Activated naive CD4-positive, alpha-beta T cell treated with anti-CD3 and anti-CD28 coated beads, Interleukin-2, amount 50 U/mL, for 72 hours (primary cell): ENCODE measurements around the gene SLC39A8. TPM values are rescaled to one million over a fixed set of nuclear protein-coding genes. Genes with fewer than 3 reads are reported as not detected.

ENCODE experiments used
- ATAC-seq, 2 donors: fragments of 150-1000 bp; cut with Tn5 transposase; 2 replicates each; pipeline ENCODE4 v1.10.0; 2021; ENCODE audit warnings: mild to moderate bottlenecking in 2 of 2, moderate library complexity in 2 of 2
- DNase-seq, 2 donors: peaks; one replicate each; pipeline ENCODE4 v3.0.0; 2021 to 2022; ENCODE audit warnings: low spot score in 2 of 2
- H3K27ac Mint-ChIP-seq, 2 donors: one replicate each; pipeline ENCODE4 v1.8.0; 2022; ENCODE audit warnings: mild to moderate bottlenecking in 2 of 2, mixed read lengths in 2 of 2
- H3K36me3 Mint-ChIP-seq, 2 donors: one replicate each; pipeline ENCODE4 v1.8.0; 2022; ENCODE audit warnings: mixed read lengths in 2 of 2
- H3K9me3 Mint-ChIP-seq, 2 donors: one replicate each; pipeline ENCODE4 v1.8.0; 2022; ENCODE audit warnings: mixed read lengths in 2 of 2
- total RNA-seq, 2 donors: library from RNA; stranded (reverse); gene quantifications; one replicate each; pipeline ENCODE4 v1.2.3, GENCODE V29; 2022

Gene SLC39A8
- total RNA-seq, 2 donors from 2014 or later: 37.4 to 41.9 TPM

GRCh38 chr4:102318105-102318504 is 27.2 kb downstream of the SLC39A8 start:
- Mint-ChIP-seq H3K36me3 (peaks cover 0 to 14% of the 10 kb centered on the region in 2 donors), H3K27ac (no peak overlapping the region), H3K9me3 (no peaks in the 10 kb centered on the region)
- ATAC-seq (no peak), DNase-seq (no peak)

GRCh38 chr4:102317459-102317858 is 27.8 kb downstream of the SLC39A8 start:
- Mint-ChIP-seq H3K36me3 (peaks cover 0 to 14% of the 10 kb centered on the region in 2 donors), H3K27ac (no peak overlapping the region), H3K9me3 (no peaks in the 10 kb centered on the region)
- DNase-seq (no peak), ATAC-seq (no peak)

GRCh38 chr4:102316585-102316984 is 28.7 kb downstream of the SLC39A8 start:
- Mint-ChIP-seq H3K9me3 (no peaks in the 10 kb centered on the region), H3K36me3 (peaks cover 0 to 14% of the 10 kb centered on the region in 2 donors), H3K27ac (no peak overlapping the region)
- no peak for ATAC-seq
- DNase-seq: no peak

GRCh38 chr4:102315532-102315931 is 29.8 kb downstream of the SLC39A8 start:
- ATAC-seq (no peak), DNase-seq (no peak)
- no peak overlapping the region for H3K27ac Mint-ChIP-seq
- H3K36me3 Mint-ChIP-seq: peaks cover 0 to 14% of the 10 kb centered on the region in 2 donors
- no peaks in the 10 kb centered on the region for H3K9me3 Mint-ChIP-seq

GRCh38 chr4:102312417-102312816 is 32.9 kb downstream of the SLC39A8 start:
- ATAC-seq (no peak), DNase-seq (no peak)
- peaks cover 0 to 14% of the 10 kb centered on the region in 2 donors for H3K36me3 Mint-ChIP-seq
- H3K27ac Mint-ChIP-seq: no peak overlapping the region
- H3K9me3 Mint-ChIP-seq: no peaks in the 10 kb centered on the region

GRCh38 chr4:102311912-102312311 is 33.4 kb downstream of the SLC39A8 start:
- H3K27ac Mint-ChIP-seq: no peak overlapping the region
- ATAC-seq (no peak), DNase-seq (no peak)
- no peaks in the 10 kb centered on the region for H3K9me3 Mint-ChIP-seq
- peaks cover 0 to 14% of the 10 kb centered on the region in 2 donors for H3K36me3 Mint-ChIP-seq

GRCh38 chr4:102311407-102311806 is 33.9 kb downstream of the SLC39A8 start:
- Mint-ChIP-seq H3K36me3 (peaks cover 0 to 14% of the 10 kb centered on the region in 2 donors), H3K9me3 (no peaks in the 10 kb centered on the region), H3K27ac (no peak overlapping the region)
- DNase-seq: no peak
- ATAC-seq: no peak

- Mint-ChIP-seq H3K27ac (peak overlapping the region in 1 of 2 donors; percentile 33), H3K36me3 (no peaks in the 10 kb centered on the region), H3K9me3 (no peaks in the 10 kb centered on the region)
- ATAC-seq: no peak
- no peak for DNase-seq
Measured at GRCh38 chr4:102308032-102308799, 37.1 kb downstream of the SLC39A8 start.

- no peaks in the 10 kb centered on the region for H3K9me3 Mint-ChIP-seq
- no peak for ATAC-seq
- no peaks in the 10 kb centered on the region for H3K36me3 Mint-ChIP-seq
- no peak overlapping the region for H3K27ac Mint-ChIP-seq
- no peak for DNase-seq
Measured at GRCh38 chr4:102305666-102306065, 39.6 kb downstream of the SLC39A8 start.

- Mint-ChIP-seq H3K36me3 (peaks cover 0 to 3% of the 10 kb centered on the region in 2 donors), H3K27ac (no peak overlapping the region)
- no peak for ATAC-seq
Measured at GRCh38 chr4:102302762-102303161, 42.5 kb downstream of the SLC39A8 start.

GRCh38 chr4:102301167-102301566 is 44.1 kb downstream of the SLC39A8 start:
- ATAC-seq: no peak
- Mint-ChIP-seq H3K9me3 (no peaks in the 10 kb centered on the region), H3K36me3 (peaks cover 12 to 16% of the 10 kb centered on the region in 2 donors), H3K27ac (peak overlapping the region in 1 of 2 donors; percentile 30)
- DNase-seq: no peak

More at GRCh38 chr4:102302762-102303161, 42.5 kb downstream of the SLC39A8 start:
- no peak for DNase-seq
- H3K9me3 Mint-ChIP-seq: no peaks in the 10 kb centered on the region

GRCh38 chr4:102299354-102300107 is 45.8 kb downstream of the SLC39A8 start:
- DNase-seq (peak in 1 of 2 donors; percentile 6), ATAC-seq (peak in 1 of 2 donors; percentile 64)
- no peaks in the 10 kb centered on the region for H3K9me3 Mint-ChIP-seq
- peaks cover 14 to 18% of the 10 kb centered on the region in 2 donors for H3K36me3 Mint-ChIP-seq
- no peak overlapping the region for H3K27ac Mint-ChIP-seq

- Mint-ChIP-seq H3K9me3 (no peaks in the 10 kb centered on the region), H3K27ac (no peak overlapping the region), H3K36me3 (peaks cover 14 to 18% of the 10 kb centered on the region in 2 donors)
- no peak for DNase-seq
- ATAC-seq: no peak
Measured at GRCh38 chr4:102298716-102299115, 46.6 kb downstream of the SLC39A8 start.

GRCh38 chr4:102295153-102295862 is 50.0 kb downstream of the SLC39A8 start:
- no peak for ATAC-seq
- H3K36me3 Mint-ChIP-seq: peaks cover 22 to 24% of the 10 kb centered on the region in 2 donors

GRCh38 chr4:102288497-102288896 is 56.8 kb downstream of the SLC39A8 start:
- Mint-ChIP-seq H3K27ac (no peak overlapping the region), H3K9me3 (no peaks in the 10 kb centered on the region), H3K36me3 (peaks cover 6 to 14% of the 10 kb centered on the region in 2 donors)
- ATAC-seq (no peak), DNase-seq (no peak)

More at GRCh38 chr4:102295153-102295862, 50.0 kb downstream of the SLC39A8 start:
- Mint-ChIP-seq H3K9me3 (no peaks in the 10 kb centered on the region), H3K27ac (no peak overlapping the region)
- DNase-seq: no peak

GRCh38 chr4:102285831-102286230 is 59.5 kb downstream of the SLC39A8 start:
- Mint-ChIP-seq H3K27ac (no peak overlapping the region), H3K36me3 (peaks cover 0 to 6% of the 10 kb centered on the region in 2 donors), H3K9me3 (no peaks in the 10 kb centered on the region)
- ATAC-seq: no peak
- DNase-seq: no peak
